CD4-positive, CD25-positive, alpha-beta regulatory T cell (primary cell): Measurements from ENCODE around the gene GCA. TPM values are rescaled to one million over a fixed set of nuclear protein-coding genes. Genes with fewer than 3 reads are reported as not detected.
A peak's percentile ranks its signal among the peaks of the same experiment; 100 is the strongest.

Source experiments
- ATAC-seq, 2 donors: fragments of 150-1000 bp; cut with Tn5 transposase; one replicate each; pipeline ENCODE4 v1.10.0; 2021; ENCODE audit warnings: low read depth in 2 of 2, moderate number of reproducible peaks in 2 of 2, moderate library complexity in 1 of 2
- DNase-seq, 3 donors: peaks; one replicate each; pipeline versions ENCODE4 v3.0.0 to v3.0.0-alpha.2; 2012 to 2022; ENCODE audit warnings: mixed read lengths in 1 of 3
- H3K27ac ChIP-seq: one replicate; pipeline ENCODE4 v1.7.0; 2013; ENCODE audit warnings: mild to moderate bottlenecking, low read length; ENCODE audit not compliant: insufficient read depth, poor library complexity, severe bottlenecking
- H3K27me3 ChIP-seq: one replicate; pipeline ENCODE4 v1.7.0; 2013; ENCODE audit warnings: low read length; ENCODE audit not compliant: control insufficient read depth, insufficient read depth
- H3K36me3 ChIP-seq: one replicate; pipeline ENCODE4 v1.7.0; 2013; ENCODE audit warnings: mild to moderate bottlenecking, low read length, moderate library complexity; ENCODE audit not compliant: control insufficient read depth, insufficient read depth
- H3K4me1 ChIP-seq: 2 replicates; pipeline ENCODE4 v1.7.0; 2013; ENCODE audit warnings: mild to moderate bottlenecking, low read length; ENCODE audit not compliant: insufficient read depth, control insufficient read depth, poor library complexity, severe bottlenecking
- H3K4me3 ChIP-seq: one replicate; pipeline ENCODE4 v1.7.0; 2013; ENCODE audit warnings: low read depth, mild to moderate bottlenecking, low read length, moderate library complexity
- H3K9me3 ChIP-seq, 2 experiments: 1 replicate in 1 of 2; 2 replicates in 1 of 2; pipeline ENCODE4 v1.7.0; 2013; ENCODE audit warnings: low read length in 2 of 2, mild to moderate bottlenecking in 1 of 2, moderate library complexity in 1 of 2; ENCODE audit not compliant: control insufficient read depth in 2 of 2
- H3K27ac Mint-ChIP-seq, 3 donors: one replicate each; pipeline ENCODE4 v1.8.0; 2020 to 2022; ENCODE audit warnings: mild to moderate bottlenecking in 3 of 3, mixed read lengths in 3 of 3, moderate library complexity in 2 of 3
- H3K27me3 Mint-ChIP-seq: one replicate; pipeline ENCODE4 v1.8.0; 2022; ENCODE audit warnings: mild to moderate bottlenecking, mixed read lengths
- H3K36me3 Mint-ChIP-seq: one replicate; pipeline ENCODE4 v1.8.0; 2020; ENCODE audit warnings: mixed read lengths
- H3K4me1 Mint-ChIP-seq, 4 donors: one replicate each; pipeline ENCODE4 v1.8.0; 2020 to 2022; ENCODE audit warnings: mixed read lengths in 4 of 4, mild to moderate bottlenecking in 1 of 4
- H3K4me3 Mint-ChIP-seq, 4 donors: one replicate each; pipeline ENCODE4 v1.8.0; 2020 to 2022; ENCODE audit warnings: mild to moderate bottlenecking in 4 of 4, mixed read lengths in 4 of 4, moderate library complexity in 3 of 4
- H3K9me3 Mint-ChIP-seq, 7 donors: one replicate each; pipeline ENCODE4 v1.8.0; 2020 to 2022; ENCODE audit warnings: mixed read lengths in 7 of 7, mild to moderate bottlenecking in 3 of 7, moderate library complexity in 2 of 7
- polyA plus RNA-seq, 4 donors: library from polyadenylated mRNA; unstranded; fragments of 300-500 nt; fragmentation: Illumina TruSeq; gene quantifications; one replicate each; pipeline ENCODE4 v1.2.3, GENCODE V29; 2021
- total RNA-seq: library from RNA; stranded (reverse); gene quantifications from one replicate; pipeline ENCODE4 v1.2.3, GENCODE V29; 2022

GCA gene
- total and polyA plus RNA-seq, 5 donors from 2014 or later: 12.1 to 27.3 (median 25.8) TPM

DNA sequence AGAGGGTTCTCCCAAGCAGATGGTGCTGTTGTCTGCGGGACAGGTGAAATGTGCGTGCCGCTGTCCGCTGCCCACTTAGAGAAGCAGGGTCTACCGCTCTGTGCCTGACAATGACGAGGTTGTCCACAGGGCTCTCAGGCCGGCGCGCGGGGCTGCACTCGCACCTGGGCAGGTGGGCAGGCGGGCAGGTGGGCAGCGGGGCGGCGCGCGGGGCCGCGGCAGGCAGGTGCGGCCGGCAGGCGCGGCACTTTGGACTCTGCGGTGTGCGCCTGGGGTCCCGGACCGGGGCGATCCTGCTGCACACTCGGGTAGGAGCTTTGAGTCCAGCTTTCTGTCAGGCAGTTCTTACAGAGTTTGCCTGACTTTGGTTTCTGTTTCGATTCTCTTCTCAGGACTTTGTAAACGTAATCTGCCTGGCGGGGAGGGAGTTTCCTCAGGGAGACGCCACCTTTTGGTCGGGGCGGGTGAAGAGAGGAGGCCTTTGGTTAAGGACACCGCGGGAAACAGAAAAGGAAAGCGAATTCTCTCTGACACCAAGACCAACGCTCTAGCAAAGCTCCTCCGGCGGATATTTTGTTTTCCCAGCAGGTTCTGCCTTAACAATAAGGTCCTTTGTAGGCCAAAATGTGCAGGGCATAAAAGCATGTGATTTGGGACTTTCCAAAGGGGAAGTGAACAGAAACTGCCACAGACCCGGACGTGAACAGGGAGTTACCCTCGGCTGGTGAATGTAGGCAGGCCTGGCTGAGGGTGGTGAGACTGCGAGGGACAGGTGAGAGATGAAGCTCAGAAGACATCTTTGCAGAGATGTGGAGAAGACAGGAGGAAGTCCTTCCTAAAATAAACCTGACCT lies 25.4 kb upstream of the GCA start, which contains the start of gene IFIH1:
TSS of gene IFIH1 (minus strand) at position 357 of the 853 bp plus-strand sequence. CDS start 377 bp downstream, outside the sequence.
- Histone ChIP-seq H3K27me3 (no peaks in the 10 kb centered on the region), H3K27ac (peak within 1 kb of the TSS; percentile 95), H3K9me3 (no peaks in the 10 kb centered on the region), H3K4me1 (peaks cover 45% of the 10 kb centered on the region), H3K36me3 (no peaks in the 10 kb centered on the region), H3K4me3 (peak within 1 kb of the TSS; percentile 99)
- peak within 1 kb of the TSS; percentile 99 to 100 (median 100) for H3K27ac Mint-ChIP-seq
- peak; percentile 77 to 79 for ATAC-seq
- peaks cover 0 to 2% (median 0%) of the 10 kb centered on the region in 7 donors for H3K9me3 Mint-ChIP-seq
- peaks cover 23 to 67% (median 60%) of the 10 kb centered on the region in 4 donors for H3K4me1 Mint-ChIP-seq
- H3K4me3 Mint-ChIP-seq: peak within 1 kb of the TSS; percentile 95 to 98 (median 98)
- H3K27me3 Mint-ChIP-seq: no peaks in the 10 kb centered on the region
- H3K36me3 Mint-ChIP-seq: no peaks in the 10 kb centered on the region
- DNase-seq: peak; percentile 72 to 89 (median 78)

- peaks cover 13 to 46% (median 42%) of the 10 kb centered on the region in 4 donors for H3K4me1 Mint-ChIP-seq
- H3K4me3 Mint-ChIP-seq: peak overlapping the region in 2 of 4 donors; percentile 59 to 67
- H3K36me3 Mint-ChIP-seq: peaks cover 3% of the 10 kb centered on the region
- no peaks in the 10 kb centered on the region for H3K36me3 ChIP-seq
- peak overlapping the region; percentile 45 to 100 (median 99) for H3K27ac Mint-ChIP-seq
- H3K4me1 ChIP-seq: peaks cover 30% of the 10 kb centered on the region
- H3K27ac ChIP-seq: no peak overlapping the region
- H3K9me3 ChIP-seq: no peaks in the 10 kb centered on the region
- no peak for DNase-seq
- no peaks in the 10 kb centered on the region for H3K27me3 ChIP-seq
- H3K4me3 ChIP-seq: peak overlapping the region; percentile 39
- H3K9me3 Mint-ChIP-seq: no peaks in the 10 kb centered on the region
- ATAC-seq: no peak
- H3K27me3 Mint-ChIP-seq: no peaks in the 10 kb centered on the region
Observed at GRCh38 chr2:162320864-162321517, 22.9 kb upstream of the GCA start.

GRCh38 chr2:162324953-162325352 lies 19.0 kb upstream of the GCA start:
- H3K27me3 ChIP-seq: no peaks in the 10 kb centered on the region
- H3K36me3 ChIP-seq: no peaks in the 10 kb centered on the region

DNA sequence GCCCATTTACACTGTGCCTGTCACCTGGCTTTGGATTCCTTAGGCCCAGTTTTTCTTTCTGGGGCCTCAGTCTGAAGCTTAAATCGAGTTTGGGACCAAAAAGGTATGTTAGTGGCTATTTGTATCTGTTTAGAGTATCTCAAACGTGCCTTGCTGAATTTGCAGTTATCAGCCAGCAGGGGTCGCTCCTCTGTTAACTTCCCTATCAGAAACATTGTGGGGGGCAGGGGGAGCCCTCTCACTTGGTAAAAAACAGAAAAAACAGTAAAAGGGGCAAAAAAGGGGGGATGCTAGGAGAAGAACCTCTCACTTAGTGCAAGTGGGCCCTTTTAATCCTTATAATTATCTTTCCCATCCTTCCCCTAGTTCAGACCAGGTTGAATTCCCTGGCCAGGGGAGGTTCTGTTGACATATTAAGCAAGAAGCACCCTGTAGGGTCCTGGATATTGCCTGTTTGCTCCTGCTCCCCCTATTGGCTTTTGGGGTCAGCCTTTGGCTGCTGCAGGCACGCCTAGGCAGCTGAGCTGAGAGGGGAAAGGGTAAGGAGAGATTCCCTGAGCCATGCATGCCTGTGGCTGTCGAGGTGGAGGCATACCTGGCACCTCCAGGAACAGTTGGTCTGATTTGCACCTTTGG lies 16.7 kb upstream of the GCA start:
- DNase-seq (peak in 2 of 3 donors; percentile 24 to 45), ATAC-seq (peak in 1 of 2 donors; percentile 28)
- Histone ChIP-seq H3K36me3 (no peaks in the 10 kb centered on the region), H3K4me1 (no peaks in the 10 kb centered on the region), H3K27me3 (no peaks in the 10 kb centered on the region), H3K4me3 (no peak overlapping the region), H3K27ac (no peak overlapping the region), H3K9me3 (no peaks in the 10 kb centered on the region)
- Mint-ChIP-seq H3K36me3 (peaks cover 3% of the 10 kb centered on the region), H3K4me1 (peaks cover 0 to 8% (median 5%) of the 10 kb centered on the region in 4 donors), H3K27me3 (no peaks in the 10 kb centered on the region), H3K4me3 (no peak overlapping the region), H3K9me3 (peaks cover 0 to 1% (median 0%) of the 10 kb centered on the region in 7 donors), H3K27ac (no peak overlapping the region)

More at GRCh38 chr2:162324953-162325352, 19.0 kb upstream of the GCA start:
- no peak overlapping the region for H3K4me3 ChIP-seq
- peaks cover 2% of the 10 kb centered on the region for H3K4me1 ChIP-seq
- H3K4me1 Mint-ChIP-seq: peaks cover 0 to 24% (median 21%) of the 10 kb centered on the region in 4 donors
- no peak overlapping the region for H3K27ac Mint-ChIP-seq
- ATAC-seq (no peak), DNase-seq (no peak)
- peak overlapping the region in 1 of 4 donors; percentile 33 for H3K4me3 Mint-ChIP-seq
- peaks cover 0 to 1% (median 0%) of the 10 kb centered on the region in 7 donors for H3K9me3 Mint-ChIP-seq
- peaks cover 3% of the 10 kb centered on the region for H3K36me3 Mint-ChIP-seq
- H3K9me3 ChIP-seq: no peaks in the 10 kb centered on the region
- H3K27me3 Mint-ChIP-seq: no peaks in the 10 kb centered on the region
- no peak overlapping the region for H3K27ac ChIP-seq

DNA sequence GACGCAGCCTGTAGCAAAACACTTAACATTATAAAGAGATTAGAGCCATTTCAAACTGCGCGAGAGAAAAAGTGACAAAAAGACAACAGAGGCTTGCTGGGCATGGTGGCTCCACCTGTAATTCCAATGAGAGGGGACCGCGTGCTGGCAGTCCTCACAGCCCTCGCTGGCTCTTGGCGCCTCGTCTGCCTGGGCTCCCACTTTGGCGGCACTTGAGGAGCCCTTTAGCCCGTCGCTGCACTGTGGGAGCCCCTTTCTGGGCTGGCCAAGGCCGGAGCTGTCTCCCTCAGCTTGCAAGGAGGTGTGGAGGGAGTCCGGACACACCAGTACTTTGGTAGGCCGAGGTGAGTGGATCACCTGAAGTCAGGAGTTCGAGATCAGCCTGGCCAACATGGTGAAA lies 16.1 kb upstream of the GCA start:
- no peaks in the 10 kb centered on the region for H3K36me3 ChIP-seq
- no peaks in the 10 kb centered on the region for H3K27me3 ChIP-seq
- no peaks in the 10 kb centered on the region for H3K4me1 ChIP-seq
- no peak overlapping the region for H3K27ac Mint-ChIP-seq
- H3K9me3 ChIP-seq: no peaks in the 10 kb centered on the region
- H3K9me3 Mint-ChIP-seq: peaks cover 0 to 1% (median 0%) of the 10 kb centered on the region in 7 donors
- H3K27me3 Mint-ChIP-seq: no peaks in the 10 kb centered on the region
- H3K4me1 Mint-ChIP-seq: peaks cover 0 to 8% (median 5%) of the 10 kb centered on the region in 4 donors
- H3K4me3 ChIP-seq: no peak overlapping the region
- H3K36me3 Mint-ChIP-seq: peaks cover 3% of the 10 kb centered on the region
- no peak overlapping the region for H3K27ac ChIP-seq
- H3K4me3 Mint-ChIP-seq: no peak overlapping the region
- DNase-seq: no peak
- ATAC-seq: no peak

DNA sequence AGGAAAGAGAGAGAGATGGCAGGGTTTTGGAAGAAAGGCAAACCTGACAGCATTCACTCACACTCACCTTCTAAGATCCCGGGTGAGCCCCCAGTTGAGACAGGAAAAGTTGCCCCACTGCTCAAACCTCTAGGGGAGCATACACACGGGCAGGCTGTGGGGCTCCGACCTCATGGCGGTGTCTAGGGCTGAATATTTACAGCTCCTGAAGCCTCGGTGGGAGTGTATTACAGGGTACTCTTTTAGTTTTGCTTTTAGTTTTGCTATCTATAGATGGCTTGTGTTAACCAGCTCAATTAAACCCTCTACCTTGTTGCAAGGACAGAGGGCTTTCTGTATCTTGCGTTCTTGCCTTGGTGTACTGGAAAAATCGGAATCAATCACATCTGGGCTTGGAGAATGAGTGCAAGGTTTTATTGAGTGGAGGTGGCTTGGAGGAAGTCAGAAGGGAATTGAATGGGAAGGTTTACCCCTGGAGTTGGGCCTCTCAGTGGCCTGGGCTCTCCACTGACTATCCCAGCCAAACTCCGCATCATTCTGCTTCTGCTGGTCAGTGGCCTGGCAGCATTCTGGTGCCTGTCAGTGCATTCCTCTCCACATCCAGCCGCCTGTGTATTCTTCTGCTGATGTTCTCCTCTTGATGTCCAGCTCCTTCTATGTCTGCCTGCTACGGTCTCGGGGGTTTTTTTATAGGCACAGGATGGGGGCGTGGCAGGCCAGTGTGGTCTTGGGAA lies 15.3 kb upstream of the GCA start:
- Histone ChIP-seq H3K4me1 (no peaks in the 10 kb centered on the region), H3K27ac (no peak overlapping the region), H3K9me3 (no peaks in the 10 kb centered on the region), H3K27me3 (no peaks in the 10 kb centered on the region), H3K4me3 (no peak overlapping the region), H3K36me3 (no peaks in the 10 kb centered on the region)
- Mint-ChIP-seq H3K9me3 (peaks cover 0 to 1% (median 0%) of the 10 kb centered on the region in 7 donors), H3K4me1 (peaks cover 0 to 8% (median 5%) of the 10 kb centered on the region in 4 donors), H3K27ac (no peak overlapping the region), H3K27me3 (no peaks in the 10 kb centered on the region), H3K4me3 (peak overlapping the region in 1 of 4 donors; percentile 12), H3K36me3 (peaks cover 3% of the 10 kb centered on the region)
- DNase-seq (no peak), ATAC-seq (no peak)

DNA sequence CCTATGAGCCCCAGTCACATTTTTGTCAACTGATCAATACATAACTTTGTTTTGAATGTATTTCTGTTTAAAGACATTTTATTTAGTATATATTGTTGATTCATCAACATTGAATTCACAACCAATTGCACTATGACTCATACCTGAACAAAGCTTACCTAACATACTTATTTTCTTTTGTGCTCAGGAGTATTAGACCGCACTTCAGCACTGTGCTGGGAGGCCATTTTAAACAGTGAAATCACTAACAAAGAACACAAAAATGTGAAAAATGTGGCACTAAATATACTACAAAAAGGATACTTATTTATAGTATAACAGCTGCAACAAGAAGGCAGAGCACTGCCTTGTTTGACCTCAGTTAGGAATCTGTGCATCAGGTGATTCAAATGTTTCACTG lies 13.1 kb upstream of the GCA start:
- peaks cover 0 to 1% (median 0%) of the 10 kb centered on the region in 7 donors for H3K9me3 Mint-ChIP-seq
- H3K27me3 ChIP-seq: no peaks in the 10 kb centered on the region

More for the DNA sequence above, 13.1 kb upstream of the GCA start:
- ATAC-seq (no peak), DNase-seq (no peak)
- Histone ChIP-seq H3K36me3 (no peaks in the 10 kb centered on the region), H3K9me3 (no peaks in the 10 kb centered on the region), H3K4me3 (no peak overlapping the region), H3K27ac (no peak overlapping the region), H3K4me1 (no peaks in the 10 kb centered on the region)
- Mint-ChIP-seq H3K27ac (no peak overlapping the region), H3K4me3 (no peak overlapping the region), H3K36me3 (no peaks in the 10 kb centered on the region), H3K27me3 (no peaks in the 10 kb centered on the region), H3K4me1 (peaks cover 0 to 8% (median 2%) of the 10 kb centered on the region in 4 donors)
